NB4 (cell line): ENCODE data around the gene CFAP53.

ENCODE experiments used
- CTCF ChIP-seq: IDR thresholded peaks from one replicate; pipeline ENCODE4 v1.5.1; 2012; ENCODE audit warnings: low read depth, low read length
- POLR2A ChIP-seq: IDR thresholded peaks from 2 replicates; pipeline ENCODE4 v1.6.1; 2011; ENCODE audit warnings: mild to moderate bottlenecking; ENCODE audit not compliant: insufficient read length; ENCODE audit errors: extremely low read depth

DNA sequence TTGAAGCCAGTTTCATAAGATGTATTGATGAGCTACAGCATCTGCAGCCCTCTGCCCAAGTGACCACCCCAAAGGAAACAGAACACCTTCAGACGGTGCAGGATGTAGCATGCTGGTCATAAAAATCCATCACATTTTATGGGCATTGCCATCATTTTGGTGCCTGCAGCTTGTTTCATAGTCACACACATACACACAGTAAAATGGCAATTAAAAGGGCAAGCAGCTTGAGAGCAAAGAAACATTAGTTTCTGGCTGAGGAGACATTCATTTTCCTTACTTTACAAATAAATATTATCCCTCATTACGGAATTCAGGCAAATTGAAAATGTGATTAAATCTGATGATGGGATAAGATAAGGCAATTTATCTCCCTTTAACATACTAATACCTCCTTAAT lies 84.7 kb downstream of the CFAP53 start:
- TF ChIP-seq CTCF (no peak), POLR2A (no peak)
